H9 (cell line): ENCODE data around the gene KRTAP10-5. TPM values are rescaled to one million over a fixed set of nuclear protein-coding genes. Genes with fewer than 3 reads are reported as not detected.
"Not testable (repeated sequence)": the region's sequence is repeated elsewhere in the genome, so short reads cannot be mapped to it uniquely, and the experiment has no call there.

ENCODE experiments used
- DNase-seq: peaks from one replicate; pipeline ENCODE4 v3.0.0-alpha.2; 2017
- H2AFZ ChIP-seq: one replicate; pipeline ENCODE4 v1.6.1; 2013; ENCODE audit warnings: mild to moderate bottlenecking, low read length, control low read depth, moderate library complexity
- H2AK5ac ChIP-seq: 2 replicates; pipeline ENCODE4 v1.6.1; 2013; ENCODE audit warnings: low read length, control low read depth, mixed read lengths; ENCODE audit not compliant: insufficient read length
- H2BK120ac ChIP-seq: one replicate; pipeline ENCODE4 v1.6.1; 2013; ENCODE audit warnings: low read depth, mild to moderate bottlenecking, low read length, control low read depth, inconsistent platforms; ENCODE audit not compliant: poor library complexity, severe bottlenecking
- H2BK12ac ChIP-seq: 2 replicates; pipeline ENCODE4 v1.6.1; 2013; ENCODE audit warnings: low read length, control low read depth, mixed read lengths, low read depth; ENCODE audit not compliant: insufficient read length
- H2BK15ac ChIP-seq: 2 replicates; pipeline ENCODE4 v1.6.1; 2013; ENCODE audit warnings: low read depth, low read length, control low read depth
- H2BK20ac ChIP-seq: one replicate; pipeline ENCODE4 v1.6.1; 2013; ENCODE audit warnings: low read depth, mild to moderate bottlenecking, low read length, control low read depth, inconsistent platforms; ENCODE audit not compliant: poor library complexity, severe bottlenecking
- H2BK5ac ChIP-seq: 2 replicates; pipeline ENCODE4 v1.6.1; 2013; ENCODE audit warnings: low read length, control low read depth, mixed read lengths; ENCODE audit not compliant: insufficient read length
- H3K14ac ChIP-seq: 2 replicates; pipeline ENCODE4 v1.6.1; 2013; ENCODE audit warnings: low read length, control low read depth; ENCODE audit not compliant: insufficient read depth
- H3K18ac ChIP-seq: 2 replicates; pipeline ENCODE4 v1.6.1; 2013; ENCODE audit warnings: low read depth, mild to moderate bottlenecking, mixed read lengths, low read length, control low read depth; ENCODE audit not compliant: insufficient read length
- H3K23ac ChIP-seq: 2 replicates; pipeline ENCODE4 v1.6.1; 2013; ENCODE audit warnings: low read length, control low read depth, mixed read lengths, low read depth; ENCODE audit not compliant: insufficient read length
- H3K23me2 ChIP-seq: 2 replicates; pipeline ENCODE4 v1.6.1; 2013; ENCODE audit warnings: low read depth, mild to moderate bottlenecking, mixed read lengths, low read length, control low read depth; ENCODE audit not compliant: insufficient read length, poor library complexity, severe bottlenecking
- H3K27ac ChIP-seq: 2 replicates; pipeline ENCODE4 v1.5.1; 2013; ENCODE audit warnings: low read length, control low read depth, mixed read lengths, low read depth; ENCODE audit not compliant: insufficient read length
- H3K27me3 ChIP-seq: 2 replicates; pipeline ENCODE4 v1.6.1; 2013; ENCODE audit warnings: low read length, control low read depth, inconsistent platforms; ENCODE audit not compliant: insufficient read depth
- H3K4ac ChIP-seq: 2 replicates; pipeline ENCODE4 v1.6.1; 2013; ENCODE audit warnings: low read depth, mild to moderate bottlenecking, control low read depth, inconsistent platforms, low read length, moderate library complexity
- H3K4me1 ChIP-seq: 2 replicates; pipeline ENCODE4 v1.6.1; 2013; ENCODE audit warnings: low read length, control low read depth, inconsistent platforms; ENCODE audit not compliant: insufficient read depth
- H3K4me2 ChIP-seq: 2 replicates; pipeline ENCODE4 v1.6.1; 2013; ENCODE audit warnings: low read length, control low read depth, mixed read lengths; ENCODE audit not compliant: insufficient read length, insufficient read depth
- H3K56ac ChIP-seq: 2 replicates; pipeline ENCODE4 v1.6.1; 2013; ENCODE audit warnings: low read depth, mild to moderate bottlenecking, mixed read lengths, low read length, control low read depth; ENCODE audit not compliant: insufficient read length
- H3K79me1 ChIP-seq: 2 replicates; pipeline ENCODE4 v1.6.1; 2013; ENCODE audit warnings: low read depth, mild to moderate bottlenecking, moderate library complexity, low read length, control low read depth, inconsistent platforms; ENCODE audit not compliant: insufficient read depth, poor library complexity, severe bottlenecking
- H3K79me2 ChIP-seq: 2 replicates; pipeline ENCODE4 v1.6.1; 2013; ENCODE audit warnings: low read length, control low read depth, inconsistent platforms; ENCODE audit not compliant: insufficient read depth
- H3K9ac ChIP-seq: 2 replicates; pipeline ENCODE4 v1.6.1; 2013; ENCODE audit warnings: low read length, control low read depth, mixed read lengths; ENCODE audit not compliant: insufficient read length; ENCODE audit errors: extremely low read depth
- H3K9me3 ChIP-seq: one replicate; pipeline ENCODE4 v1.6.1; 2013; ENCODE audit warnings: low read depth, low read length, inconsistent platforms; ENCODE audit not compliant: control insufficient read depth
- H3T11ph ChIP-seq: one replicate; pipeline ENCODE4 v1.6.1; 2013; ENCODE audit warnings: mild to moderate bottlenecking, low read length, control low read depth, inconsistent platforms
- H4K20me1 ChIP-seq: one replicate; pipeline ENCODE4 v1.6.1; 2013; ENCODE audit not compliant: control insufficient read depth, insufficient read length, insufficient read depth
- H4K5ac ChIP-seq: 2 replicates; pipeline ENCODE4 v1.6.1; 2013; ENCODE audit warnings: low read depth, mild to moderate bottlenecking, mixed read lengths, low read length, control low read depth; ENCODE audit not compliant: insufficient read length
- H4K8ac ChIP-seq: replicated peaks from 2 replicates; pipeline ENCODE4 v1.6.1; 2013; ENCODE audit warnings: low read length, control low read depth, mixed read lengths, low read depth; ENCODE audit not compliant: insufficient read length
- H4K91ac ChIP-seq: 2 replicates; pipeline ENCODE4 v1.6.1; 2013; ENCODE audit warnings: low read depth, mild to moderate bottlenecking, moderate library complexity, mixed read lengths, low read length, control low read depth; ENCODE audit not compliant: insufficient read length
- H3K27ac Mint-ChIP-seq, 3 experiments: 2 replicates in 2 of 3; 3 replicates in 1 of 3; pipeline ENCODE4 v1.8.0; 2020 to 2021; ENCODE audit warnings: mixed read lengths in 3 of 3, mild to moderate bottlenecking in 1 of 3, moderate library complexity in 1 of 3
- H3K27me3 Mint-ChIP-seq: 2 replicates; pipeline ENCODE4 v1.8.0; 2021; ENCODE audit warnings: low read depth, mild to moderate bottlenecking, moderate library complexity, mixed read lengths
- H3K36me3 Mint-ChIP-seq, 3 experiments: 2 replicates in 2 of 3; 3 replicates in 1 of 3; pipeline ENCODE4 v1.8.0; 2020 to 2021; ENCODE audit warnings: low read depth in 3 of 3, mixed read lengths in 3 of 3; ENCODE audit not compliant: insufficient read depth in 1 of 3
- H3K4me1 Mint-ChIP-seq, 2 experiments: 2 replicates each; pipeline ENCODE4 v1.8.0; 2020; ENCODE audit warnings: mixed read lengths in 2 of 2
- H3K4me3 Mint-ChIP-seq, 2 experiments: 2 replicates in 1 of 2; 3 replicates in 1 of 2; pipeline ENCODE4 v1.8.0; 2020 to 2021; ENCODE audit warnings: mild to moderate bottlenecking in 2 of 2, mixed read lengths in 2 of 2, moderate library complexity in 1 of 2
- H3K9me3 Mint-ChIP-seq, 2 experiments: 2 replicates in 1 of 2; 3 replicates in 1 of 2; pipeline ENCODE4 v1.8.0; 2020; ENCODE audit warnings: mild to moderate bottlenecking in 2 of 2, mixed read lengths in 2 of 2, moderate library complexity in 1 of 2
- WGBS: extraction: QIAGEN DNeasy Blood & Tissue Kit; methylation state at CpG from one replicate; pipeline ENCODE4 v1.1.7; 2013; ENCODE audit warnings: missing lambda C conversion rate, low lambda C conversion rate, mixed read lengths; ENCODE audit not compliant: insufficient read length; ENCODE audit errors: extremely low coverage; 5-methylcytosine and 5-hydroxymethylcytosine counted together
- long read RNA-seq: library from polyadenylated mRNA; unstranded; transcript quantifications from one replicate; pipeline ENCODE4 v2.0.0, GENCODE V29; 2020
- total RNA-seq: library from RNA; stranded (reverse); gene quantifications from 2 replicates; pipeline ENCODE4 v1.2.1, GENCODE V29; 2021

KRTAP10-5 gene, protein sequence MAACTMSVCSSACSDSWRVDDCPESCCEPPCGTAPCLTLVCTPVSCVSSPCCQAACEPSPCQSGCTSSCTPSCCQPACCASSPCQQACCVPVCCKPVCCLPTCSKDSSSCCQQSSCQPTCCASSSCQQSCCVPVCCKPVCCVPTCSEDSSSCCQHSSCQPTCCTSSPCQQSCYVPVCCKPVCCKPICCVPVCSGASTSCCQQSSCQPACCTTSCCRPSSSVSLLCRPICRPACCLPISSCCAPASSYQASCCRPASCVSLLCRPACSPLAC
- total RNA-seq: not detected in 2 replicates
- long read RNA-seq: 0 reads

DNA sequence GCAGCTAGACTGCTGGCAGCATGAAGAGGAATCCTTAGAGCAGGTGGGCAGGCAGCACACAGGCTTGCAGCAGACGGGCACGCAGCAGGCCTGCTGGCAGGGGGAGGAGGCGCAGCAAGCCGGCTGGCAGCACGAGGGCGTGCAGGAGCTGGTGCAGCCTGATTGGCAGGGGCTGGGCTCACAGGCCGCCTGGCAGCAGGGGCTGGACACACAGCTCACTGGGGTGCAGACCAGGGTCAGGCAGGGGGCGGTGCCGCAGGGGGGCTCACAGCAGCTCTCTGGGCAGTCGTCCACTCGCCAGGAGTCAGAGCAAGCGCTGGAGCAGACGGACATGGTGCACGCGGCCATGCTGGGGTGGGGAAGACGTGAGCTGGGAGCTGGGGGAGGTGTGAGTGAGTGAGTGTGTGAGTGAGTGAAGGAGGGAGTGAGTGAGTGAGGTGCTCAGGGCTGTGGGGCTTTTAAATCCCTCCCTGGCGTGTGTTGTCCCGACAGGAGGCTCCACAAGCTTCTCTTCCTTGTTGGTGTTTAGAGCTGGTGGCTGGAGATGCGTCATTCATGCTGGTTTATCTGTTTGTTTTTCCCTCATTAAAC is at the start of gene KRTAP10-5:
Gene KRTAP10-5 (minus strand): TSS at position 374 of the 591 bp plus-strand sequence. CDS start 26 bp downstream, at position 348.
- H2BK20ac ChIP-seq, H2AK5ac ChIP-seq, H2BK15ac ChIP-seq, H3K9ac ChIP-seq, H3K4me1 ChIP-seq, H3K27ac Mint-ChIP-seq, H3K4ac ChIP-seq, H2BK5ac ChIP-seq, H3K79me2 ChIP-seq, H4K5ac ChIP-seq, H4K8ac ChIP-seq, H3K27me3 ChIP-seq, H2BK12ac ChIP-seq, H3K27ac ChIP-seq, H3K56ac ChIP-seq, H4K91ac ChIP-seq, H3K9me3 ChIP-seq, H3K18ac ChIP-seq, H2BK120ac ChIP-seq, H2AFZ ChIP-seq, H3K4me2 ChIP-seq, H4K20me1 ChIP-seq, H3K23me2 ChIP-seq, H3T11ph ChIP-seq, H3K79me1 ChIP-seq, H3K23ac ChIP-seq: not testable (repeated sequence)
- H3K36me3 Mint-ChIP-seq: peaks cover 0 to 28% (median 12%) of the 10 kb centered on the region in 3 experiments; a peak in 5 of 7 replicates
- 0 out of 2 replicates have a peak within 1 kb of the TSS, but pooled peaks have one; percentile 46 for H3K14ac ChIP-seq
- WGBS: no CpG with 5 or more reads among the region's 19 CpGs
- peaks cover 13 to 25% of the 10 kb centered on the region in 2 experiments for H3K4me1 Mint-ChIP-seq
- peaks cover 18 to 28% of the 10 kb centered on the region in 2 experiments for H3K9me3 Mint-ChIP-seq
- peaks cover 14% of the 10 kb centered on the region for H3K27me3 Mint-ChIP-seq
- peak within 1 kb of the TSS in 1 of 2 experiments; percentile 16; a peak in 1 of 5 replicates for H3K4me3 Mint-ChIP-seq
- DNase-seq: peak; percentile 29
